COLO829 (cell line): ENCODE data around the gene C16orf87.
"Not testable (repeated sequence)": the region's sequence is repeated elsewhere in the genome, so short reads cannot be mapped to it uniquely, and the experiment has no call there.

Experiments used
- DNase-seq: peaks from one replicate; pipeline ENCODE4 v3.0.0; 2012; ENCODE audit warnings: low spot score

C16orf87 gene

GRCh38 chr16:46797501-46797900 lies 33.5 kb downstream of the C16orf87 start:
- no peak for DNase-seq

- DNase-seq: no peak
These were observed 34.2 kb downstream of the C16orf87 start for GRCh38 chr16:46796764-46797269.

- no peak for DNase-seq
These were observed 37.1 kb downstream of the C16orf87 start for GRCh38 chr16:46793841-46794240.

GRCh38 chr16:46790599-46791270 lies 40.2 kb downstream of the C16orf87 start:
- DNase-seq: no peak

- DNase-seq: no peak
These were observed 41.2 kb downstream of the C16orf87 start for GRCh38 chr16:46789499-46790414.

GRCh38 chr16:46788891-46789474 lies 42.0 kb downstream of the C16orf87 start:
- DNase-seq: no peak

GRCh38 chr16:46787909-46788308 lies 43.1 kb downstream of the C16orf87 start:
- DNase-seq: no peak

GRCh38 chr16:46785076-46785845 lies 45.7 kb downstream of the C16orf87 start:
- no peak for DNase-seq

- DNase-seq: not testable (repeated sequence)
These were observed 46.4 kb downstream of the C16orf87 start for GRCh38 chr16:46784569-46784968.

GRCh38 chr16:46783800-46784199 lies 47.2 kb downstream of the C16orf87 start:
- no peak for DNase-seq

- DNase-seq: no peak
These were observed 48.7 kb downstream of the C16orf87 start for GRCh38 chr16:46782320-46782719.

- DNase-seq: no peak
These were observed 53.2 kb downstream of the C16orf87 start for GRCh38 chr16:46777804-46778203.

GRCh38 chr16:46775214-46775613 lies 55.8 kb downstream of the C16orf87 start:
- DNase-seq: no peak

GRCh38 chr16:46774743-46775177 lies 56.2 kb downstream of the C16orf87 start:
- no peak for DNase-seq

GRCh38 chr16:46772463-46772862 lies 58.5 kb downstream of the C16orf87 start:
- DNase-seq: no peak

- no peak for DNase-seq
These were observed 62.2 kb downstream of the C16orf87 start for GRCh38 chr16:46768809-46769208.

GRCh38 chr16:46765050-46765449 lies 65.9 kb downstream of the C16orf87 start:
- DNase-seq: no peak

GRCh38 chr16:46763147-46763546 lies 67.8 kb downstream of the C16orf87 start:
- no peak for DNase-seq

GRCh38 chr16:46762583-46762982 lies 68.4 kb downstream of the C16orf87 start:
- no peak for DNase-seq

- no peak for DNase-seq
These were observed 71.7 kb downstream of the C16orf87 start for GRCh38 chr16:46759309-46759708.

GRCh38 chr16:46757339-46758050 lies 73.5 kb downstream of the C16orf87 start:
- no peak for DNase-seq
